Activated CD4-positive, alpha-beta memory T cell treated with anti-CD3 and anti-CD28 coated beads, Interleukin-2, amount 10 ng/mL, durations not matched to agents 7 days and 5 days (primary cell): ENCODE data around the gene ABCA9. TPM values are rescaled to one million over a fixed set of nuclear protein-coding genes. Genes with fewer than 3 reads are reported as not detected.
"Not testable (repeated sequence)": the region's sequence is repeated elsewhere in the genome, so short reads cannot be mapped to it uniquely, and the experiment has no call there.

ENCODE experiments used
- CTCF ChIA-PET: fragments of 350-600 bp; sonication (Branson Sonifier 250); formaldehyde crosslinking; loops from one replicate; lab custom pipeline; 2021; ENCODE audit warnings: antibody characterized with exemption, inconsistent platforms; lab: Charles Lee
- POLR2A ChIA-PET: fragments of 350-600 bp; sonication (Branson Sonifier 250); formaldehyde crosslinking; loops from one replicate; lab custom pipeline; 2021; ENCODE audit warnings: antibody characterized with exemption; lab: Charles Lee
- DNase-seq: peaks from one replicate; pipeline ENCODE4 v3.0.0-alpha.2; 2020
- H3K27ac Mint-ChIP-seq: one replicate; pipeline ENCODE4 v1.8.0; 2021; ENCODE audit warnings: mild to moderate bottlenecking, mixed read lengths
- H3K27me3 Mint-ChIP-seq: one replicate; pipeline ENCODE4 v1.8.0; 2021; ENCODE audit warnings: mixed read lengths
- H3K36me3 Mint-ChIP-seq: one replicate; pipeline ENCODE4 v1.8.0; 2021; ENCODE audit warnings: low read depth, mixed read lengths
- H3K4me1 Mint-ChIP-seq: one replicate; pipeline ENCODE4 v1.8.0; 2021; ENCODE audit warnings: mixed read lengths
- H3K4me3 Mint-ChIP-seq: one replicate; pipeline ENCODE4 v1.8.0; 2021; ENCODE audit warnings: mild to moderate bottlenecking, mixed read lengths
- H3K9me3 Mint-ChIP-seq: one replicate; pipeline ENCODE4 v1.8.0; 2021; ENCODE audit warnings: mixed read lengths
- total RNA-seq, 2 experiments: library from RNA; stranded (reverse); gene quantifications; one replicate each; pipeline ENCODE4 v1.2.3, GENCODE V29; 2021

Gene ABCA9
- total RNA-seq, 2 experiments from 2014 or later: 0.05 TPM; not detected in 1

GRCh38 chr17:68987966-68988365 lies 72.8 kb downstream of the ABCA9 start:
- ChIA-PET CTCF (no interaction called here), POLR2A (interaction anchor here (0.9 kb wide), 1 partner anchor 26 kb away, joined by 3 read pairs; no protein-coding TSS in a partner anchor)
- Mint-ChIP-seq H3K27ac (no peak overlapping the region), H3K27me3 (no peaks in the 10 kb centered on the region), H3K36me3 (no peaks in the 10 kb centered on the region), H3K4me1 (no peaks in the 10 kb centered on the region), H3K4me3 (no peak overlapping the region), H3K9me3 (no peaks in the 10 kb centered on the region)
- DNase-seq: no peak

GRCh38 chr17:68981288-68981687 lies 79.4 kb downstream of the ABCA9 start:
- H3K27ac Mint-ChIP-seq: no peak overlapping the region
- DNase-seq: no peak
- peaks cover 2% of the 10 kb centered on the region for H3K27me3 Mint-ChIP-seq
- ChIA-PET POLR2A (no interaction called here), CTCF (no interaction called here)
- no peaks in the 10 kb centered on the region for H3K36me3 Mint-ChIP-seq
- no peaks in the 10 kb centered on the region for H3K4me1 Mint-ChIP-seq
- no peak overlapping the region for H3K4me3 Mint-ChIP-seq
- H3K9me3 Mint-ChIP-seq: no peaks in the 10 kb centered on the region

- no peaks in the 10 kb centered on the region for H3K4me1 Mint-ChIP-seq
- no peak for DNase-seq
- ChIA-PET CTCF (no interaction called here), POLR2A (no interaction called here)
- no peak overlapping the region for H3K27ac Mint-ChIP-seq
- H3K36me3 Mint-ChIP-seq: no peaks in the 10 kb centered on the region
- no peak overlapping the region for H3K4me3 Mint-ChIP-seq
- H3K27me3 Mint-ChIP-seq: peaks cover 2% of the 10 kb centered on the region
- no peaks in the 10 kb centered on the region for H3K9me3 Mint-ChIP-seq
Observed at GRCh38 chr17:68973098-68973846, 87.5 kb downstream of the ABCA9 start.

DNA sequence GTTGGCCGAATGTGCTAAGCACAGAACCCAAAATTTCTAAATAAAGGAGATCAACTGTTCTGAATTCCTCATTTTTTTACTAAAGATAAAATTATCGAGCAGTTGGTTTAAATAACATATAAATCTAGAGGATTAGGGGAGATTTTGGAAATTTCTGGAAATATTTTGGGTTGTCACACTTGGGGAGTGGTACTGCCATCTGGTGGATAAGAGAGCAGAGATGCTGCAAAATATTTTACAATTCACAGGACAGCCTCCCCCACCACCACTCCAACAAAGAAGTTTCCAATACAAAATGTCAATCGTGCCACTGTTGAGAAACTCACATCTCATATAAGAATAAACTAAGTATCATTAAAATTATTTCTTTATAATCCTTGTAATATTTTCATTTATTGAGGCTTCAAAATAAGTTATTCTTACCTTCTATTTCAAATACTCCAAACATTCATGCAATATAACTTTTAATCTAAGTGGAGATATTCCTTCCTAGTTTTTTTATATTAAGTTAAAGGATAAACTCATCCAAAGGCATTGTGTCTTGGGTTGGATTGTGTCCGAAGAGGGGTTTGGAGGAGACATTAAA lies 88.5 kb downstream of the ABCA9 start:
- Mint-ChIP-seq H3K27me3 (peaks cover 2% of the 10 kb centered on the region), H3K9me3 (no peaks in the 10 kb centered on the region), H3K27ac (no peak overlapping the region), H3K4me1 (no peaks in the 10 kb centered on the region), H3K36me3 (no peaks in the 10 kb centered on the region), H3K4me3 (no peak overlapping the region)
- POLR2A ChIA-PET: no interaction called here
- CTCF ChIA-PET: no interaction called here
- no peak for DNase-seq

GRCh38 chr17:68969101-68969500 lies 91.6 kb downstream of the ABCA9 start:
- CTCF ChIA-PET: no interaction called here

GRCh38 chr17:68963958-68964357 lies 96.8 kb downstream of the ABCA9 start:
- no peaks in the 10 kb centered on the region for H3K4me1 Mint-ChIP-seq
- ChIA-PET CTCF (no interaction called here), POLR2A (no interaction called here)
- no peaks in the 10 kb centered on the region for H3K27me3 Mint-ChIP-seq
- no peaks in the 10 kb centered on the region for H3K36me3 Mint-ChIP-seq
- no peaks in the 10 kb centered on the region for H3K9me3 Mint-ChIP-seq
- no peak for DNase-seq
- H3K27ac Mint-ChIP-seq: no peak overlapping the region
- H3K4me3 Mint-ChIP-seq: no peak overlapping the region

More at GRCh38 chr17:68969101-68969500, 91.6 kb downstream of the ABCA9 start:
- DNase-seq: no peak
- H3K27me3 Mint-ChIP-seq: no peaks in the 10 kb centered on the region
- H3K9me3 Mint-ChIP-seq: no peaks in the 10 kb centered on the region
- H3K4me3 Mint-ChIP-seq: no peak overlapping the region
- H3K27ac Mint-ChIP-seq: no peak overlapping the region
- no peaks in the 10 kb centered on the region for H3K4me1 Mint-ChIP-seq
- POLR2A ChIA-PET: no interaction called here
- H3K36me3 Mint-ChIP-seq: no peaks in the 10 kb centered on the region

GRCh38 chr17:68961214-68961882 lies 99.4 kb downstream of the ABCA9 start:
- Mint-ChIP-seq H3K4me1 (no peaks in the 10 kb centered on the region), H3K36me3 (no peaks in the 10 kb centered on the region), H3K4me3 (no peak overlapping the region), H3K27me3 (no peaks in the 10 kb centered on the region), H3K27ac (no peak overlapping the region), H3K9me3 (no peaks in the 10 kb centered on the region)
- ChIA-PET CTCF (no interaction called here), POLR2A (no interaction called here)
- DNase-seq: no peak

DNA sequence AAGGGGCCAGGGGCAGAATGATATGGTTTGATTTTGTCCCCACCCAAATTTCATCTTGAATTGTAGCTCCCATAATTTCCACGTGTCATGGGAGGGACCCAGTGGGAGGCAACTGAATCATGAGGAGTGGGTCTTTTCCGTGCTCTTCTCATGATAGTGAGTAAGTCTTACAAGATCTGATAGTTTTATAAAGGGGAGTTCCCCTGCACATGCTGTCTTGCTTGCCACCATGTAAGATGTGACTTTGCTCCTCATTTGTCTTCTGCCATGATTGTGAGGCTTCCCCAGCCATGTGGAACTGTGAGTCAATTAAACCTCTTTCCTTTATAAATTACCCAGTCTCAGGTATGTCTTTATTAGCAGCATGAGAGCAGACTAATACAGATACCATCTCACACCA lies 101.6 kb downstream of the ABCA9 start:
- POLR2A ChIA-PET, H3K4me3 Mint-ChIP-seq, DNase-seq, CTCF ChIA-PET, H3K27ac Mint-ChIP-seq, H3K36me3 Mint-ChIP-seq, H3K4me1 Mint-ChIP-seq, H3K27me3 Mint-ChIP-seq, H3K9me3 Mint-ChIP-seq: not testable (repeated sequence)

DNA sequence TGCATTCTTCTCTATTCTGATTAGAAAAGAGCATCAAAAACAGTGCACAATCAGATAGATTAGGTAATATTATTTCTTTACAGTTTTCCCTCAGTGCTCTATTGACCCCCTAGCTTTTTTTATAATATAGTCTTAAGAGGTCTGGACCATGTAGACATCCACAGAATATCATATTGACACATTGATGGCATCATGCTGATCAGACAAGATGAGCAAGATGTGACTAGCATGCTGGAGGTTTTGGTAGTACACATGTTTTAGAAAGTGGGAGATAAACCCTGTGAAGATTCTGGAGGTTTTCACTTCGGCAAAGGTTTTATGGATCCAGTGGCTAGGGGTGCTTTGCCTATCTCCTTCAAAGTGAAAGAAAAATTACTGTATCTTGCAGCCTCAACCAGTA lies 102.8 kb downstream of the ABCA9 start:
- H3K36me3 Mint-ChIP-seq: no peaks in the 10 kb centered on the region
- no peaks in the 10 kb centered on the region for H3K27me3 Mint-ChIP-seq
- no peak overlapping the region for H3K4me3 Mint-ChIP-seq
- no peak overlapping the region for H3K27ac Mint-ChIP-seq
- CTCF ChIA-PET: no interaction called here
- H3K9me3 Mint-ChIP-seq: no peaks in the 10 kb centered on the region
- POLR2A ChIA-PET: no interaction called here
- no peak for DNase-seq
- H3K4me1 Mint-ChIP-seq: no peaks in the 10 kb centered on the region

DNA sequence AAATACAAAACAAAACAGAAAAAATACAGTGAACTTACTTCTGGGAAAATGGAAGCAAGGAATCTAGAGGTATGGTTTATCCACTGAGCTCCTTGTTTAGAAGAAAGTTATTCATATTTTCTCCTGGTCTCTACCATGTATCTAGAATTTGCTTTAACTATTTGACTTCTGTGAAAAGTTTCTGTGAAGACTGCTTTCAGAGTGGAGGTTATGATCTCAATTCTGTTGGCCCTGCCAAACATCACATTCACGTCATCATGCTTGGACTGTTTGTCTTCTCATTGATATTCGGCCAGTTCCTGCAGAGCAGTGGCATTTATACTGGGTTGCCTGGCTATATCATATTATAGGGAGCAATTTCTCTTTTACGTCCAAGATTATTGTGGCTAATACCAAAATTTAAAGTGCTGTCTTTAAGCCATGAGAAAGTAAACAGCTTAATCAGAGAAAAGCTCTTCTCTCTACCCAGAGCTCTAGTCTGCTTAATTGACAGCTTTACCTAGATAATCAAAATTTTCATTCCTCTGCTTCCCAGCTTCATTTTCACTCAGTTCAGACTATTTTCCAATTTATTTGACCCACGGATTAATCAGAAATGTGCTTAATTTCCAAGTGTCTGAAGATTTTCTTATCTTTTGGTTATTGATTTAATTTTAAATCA lies 105.4 kb downstream of the ABCA9 start, which contains the start of gene ABCA8:
ABCA8 (minus strand) TSS at position 212 of the 661 bp plus-strand sequence. CDS start 13,358 bp downstream, outside the sequence.
- H3K27me3 Mint-ChIP-seq: no peaks in the 10 kb centered on the region
- no peak for DNase-seq
- H3K9me3 Mint-ChIP-seq: no peaks in the 10 kb centered on the region
- H3K27ac Mint-ChIP-seq: no peak within 1 kb of the TSS
- no peaks in the 10 kb centered on the region for H3K4me1 Mint-ChIP-seq
- ChIA-PET POLR2A (no interaction called here), CTCF (no interaction called here)
- H3K36me3 Mint-ChIP-seq: no peaks in the 10 kb centered on the region
- H3K4me3 Mint-ChIP-seq: no peak within 1 kb of the TSS

DNA sequence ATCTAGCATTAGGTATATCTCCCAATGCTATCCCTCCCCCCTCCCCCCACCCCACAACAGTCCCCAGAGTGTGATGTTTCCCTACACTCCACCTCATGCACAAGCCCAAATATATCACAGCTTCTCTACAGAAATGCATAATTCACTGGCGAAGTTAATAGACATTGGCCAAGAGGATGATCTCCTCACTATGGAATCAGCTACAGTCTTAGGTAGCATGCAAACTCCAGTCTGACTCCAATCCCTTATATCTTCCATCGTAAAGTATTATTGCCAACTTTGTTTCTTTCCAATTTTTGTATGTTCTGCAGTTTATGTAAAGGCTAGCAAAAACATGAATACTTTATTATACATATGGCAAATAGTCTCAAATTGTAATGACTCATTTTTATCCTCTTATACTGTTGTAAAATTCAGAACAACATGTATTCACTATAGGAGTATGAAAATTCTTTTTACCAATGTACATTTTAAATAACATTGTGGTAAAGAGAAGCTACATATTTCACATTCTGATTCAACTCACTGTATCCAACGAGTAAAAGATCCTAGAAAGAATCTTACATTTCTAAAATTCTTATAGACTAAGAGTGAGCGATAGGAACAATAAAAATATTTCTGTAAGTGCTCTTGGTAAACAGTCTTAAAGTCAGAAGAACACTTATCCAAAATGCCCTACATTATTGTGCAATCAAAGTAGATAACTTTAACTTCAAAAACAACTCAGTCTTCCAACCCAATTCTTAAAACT lies 106.4 kb downstream of the ABCA9 start:
- POLR2A ChIA-PET: no interaction called here

DNA sequence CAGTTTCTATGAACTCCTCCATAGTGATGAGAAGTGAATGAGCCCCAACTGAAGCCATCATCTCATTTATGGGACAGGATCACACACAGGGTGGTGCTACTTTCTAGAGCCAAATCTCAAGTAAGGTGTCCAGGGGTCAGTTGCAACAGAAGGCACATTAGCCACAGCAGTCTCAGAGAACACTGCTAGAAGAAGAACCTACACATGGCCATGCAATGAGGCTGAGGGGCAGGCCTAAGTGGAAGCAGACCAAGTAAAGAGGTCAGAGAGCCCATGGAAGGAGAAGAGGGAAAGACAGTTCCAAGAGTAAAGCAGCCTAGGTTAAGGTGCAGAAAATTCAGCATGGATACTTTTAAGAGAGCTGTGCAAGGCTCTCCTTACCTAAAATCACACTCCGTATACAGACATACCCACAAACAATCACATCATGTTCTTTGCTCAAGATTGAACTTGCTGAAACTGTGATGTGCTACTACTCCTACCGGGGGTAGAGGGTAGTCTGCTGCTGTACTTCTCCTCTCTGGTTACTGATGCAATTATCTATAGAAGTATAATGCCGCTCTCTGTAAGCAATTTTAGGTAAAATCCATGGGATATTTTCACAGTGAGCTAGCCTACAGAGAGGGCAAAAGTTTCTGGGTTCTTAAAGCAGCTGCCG lies 107.3 kb downstream of the ABCA9 start:
- CTCF ChIA-PET: no interaction called here
- Mint-ChIP-seq H3K4me3 (no peak overlapping the region), H3K9me3 (peaks cover 2% of the 10 kb centered on the region), H3K36me3 (no peaks in the 10 kb centered on the region), H3K4me1 (no peaks in the 10 kb centered on the region), H3K27me3 (no peaks in the 10 kb centered on the region), H3K27ac (no peak overlapping the region)
- DNase-seq: no peak
- POLR2A ChIA-PET: no interaction called here

More for the DNA sequence above, 106.4 kb downstream of the ABCA9 start:
- Mint-ChIP-seq H3K4me3 (no peak overlapping the region), H3K36me3 (no peaks in the 10 kb centered on the region), H3K9me3 (no peaks in the 10 kb centered on the region), H3K27ac (no peak overlapping the region), H3K4me1 (no peaks in the 10 kb centered on the region), H3K27me3 (no peaks in the 10 kb centered on the region)
- DNase-seq: no peak
- CTCF ChIA-PET: no interaction called here
